ENCODE results near the gene ZNF385B. TPM values are rescaled to one million over a fixed set of nuclear protein-coding genes. Genes with fewer than 3 reads are reported as not detected.

The ZNF385B gene
- total RNA-seq, 4 donors from 2014 or later: 1.6 to 7.4 (median 3.9) TPM; not detected in 1

DNA sequence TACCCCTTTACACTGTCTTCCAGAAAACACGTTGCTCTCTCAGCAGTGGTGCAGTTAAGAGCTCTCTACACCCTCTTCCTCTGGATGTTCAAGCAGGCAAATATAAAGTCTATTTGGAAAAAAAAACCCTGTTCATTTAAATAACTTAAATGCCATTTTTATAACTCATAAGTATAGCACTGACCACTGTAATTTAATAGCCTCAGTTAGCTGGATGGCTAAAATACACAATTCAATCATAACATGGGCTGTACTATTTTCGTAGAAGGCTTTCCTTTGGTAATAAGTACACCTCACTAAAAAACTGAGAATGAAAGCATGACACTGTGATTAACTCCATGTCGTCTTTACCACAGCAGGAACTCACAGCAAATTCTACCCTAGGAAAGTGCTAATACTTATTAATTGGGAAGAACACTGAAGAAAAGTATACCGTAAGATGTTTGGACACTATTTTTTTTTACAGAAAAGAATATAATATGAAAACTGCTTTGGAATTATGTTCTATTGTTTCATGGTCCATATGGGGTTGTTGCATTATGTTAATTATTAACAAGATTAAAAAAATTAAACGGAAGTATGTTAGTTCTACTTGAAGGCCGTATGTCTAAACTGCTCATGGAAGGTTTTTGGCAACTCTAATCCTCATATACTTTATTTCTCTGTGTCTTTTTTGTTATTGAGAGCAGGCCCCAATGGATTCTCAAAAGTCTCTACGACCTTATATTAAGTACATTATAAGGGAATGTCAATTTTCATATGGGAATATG, 269.1 kb downstream of the ZNF385B start:
- TF ChIP-seq, protein P1, sequence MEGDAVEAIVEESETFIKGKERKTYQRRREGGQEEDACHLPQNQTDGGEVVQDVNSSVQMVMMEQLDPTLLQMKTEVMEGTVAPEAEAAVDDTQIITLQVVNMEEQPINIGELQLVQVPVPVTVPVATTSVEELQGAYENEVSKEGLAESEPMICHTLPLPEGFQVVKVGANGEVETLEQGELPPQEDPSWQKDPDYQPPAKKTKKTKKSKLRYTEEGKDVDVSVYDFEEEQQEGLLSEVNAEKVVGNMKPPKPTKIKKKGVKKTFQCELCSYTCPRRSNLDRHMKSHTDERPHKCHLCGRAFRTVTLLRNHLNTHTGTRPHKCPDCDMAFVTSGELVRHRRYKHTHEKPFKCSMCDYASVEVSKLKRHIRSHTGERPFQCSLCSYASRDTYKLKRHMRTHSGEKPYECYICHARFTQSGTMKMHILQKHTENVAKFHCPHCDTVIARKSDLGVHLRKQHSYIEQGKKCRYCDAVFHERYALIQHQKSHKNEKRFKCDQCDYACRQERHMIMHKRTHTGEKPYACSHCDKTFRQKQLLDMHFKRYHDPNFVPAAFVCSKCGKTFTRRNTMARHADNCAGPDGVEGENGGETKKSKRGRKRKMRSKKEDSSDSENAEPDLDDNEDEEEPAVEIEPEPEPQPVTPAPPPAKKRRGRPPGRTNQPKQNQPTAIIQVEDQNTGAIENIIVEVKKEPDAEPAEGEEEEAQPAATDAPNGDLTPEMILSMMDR (IDR thresholded peaks at IDR 0.05): no peak
- no peak for TF ChIP-seq POLR2A (IDR thresholded peaks at IDR 0.05)
- no peak for DNase-seq
- Histone ChIP-seq H3K27ac (no peak overlapping the region), H3K4me1 (no peaks in the 10 kb centered on the region), H3K9me3 (no peaks in the 10 kb centered on the region), H3K27me3 (no peaks in the 10 kb centered on the region), H3K36me3 (no peaks in the 10 kb centered on the region), H3K4me3 (no peak overlapping the region)

DNA sequence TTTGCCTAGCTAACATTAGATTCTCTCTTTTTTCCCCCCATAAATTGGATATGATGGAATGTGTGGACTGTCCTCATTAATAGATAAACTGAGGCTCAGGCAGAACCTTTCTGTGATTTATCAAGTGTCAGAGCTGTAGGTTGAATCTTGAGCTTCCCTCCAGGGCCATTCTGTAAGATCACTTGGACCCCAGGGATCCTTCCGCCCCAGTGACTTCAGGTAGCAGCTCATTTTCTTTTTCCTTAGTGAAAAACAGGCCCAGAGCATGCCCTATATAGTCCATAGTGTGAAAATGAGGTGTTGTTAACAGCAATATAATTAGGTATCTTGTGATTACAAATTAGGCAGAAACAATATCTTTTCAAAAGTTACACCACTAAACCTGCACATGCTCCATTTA, 269.7 kb downstream of the ZNF385B start:
- Histone ChIP-seq H3K4me1 (no peaks in the 10 kb centered on the region), H3K27me3 (no peaks in the 10 kb centered on the region), H3K9me3 (no peaks in the 10 kb centered on the region), H3K27ac (no peak overlapping the region), H3K4me3 (no peak overlapping the region), H3K36me3 (no peaks in the 10 kb centered on the region)
- TF ChIP-seq POLR2A (IDR thresholded peaks at IDR 0.05): no peak
- no peak for DNase-seq

DNA sequence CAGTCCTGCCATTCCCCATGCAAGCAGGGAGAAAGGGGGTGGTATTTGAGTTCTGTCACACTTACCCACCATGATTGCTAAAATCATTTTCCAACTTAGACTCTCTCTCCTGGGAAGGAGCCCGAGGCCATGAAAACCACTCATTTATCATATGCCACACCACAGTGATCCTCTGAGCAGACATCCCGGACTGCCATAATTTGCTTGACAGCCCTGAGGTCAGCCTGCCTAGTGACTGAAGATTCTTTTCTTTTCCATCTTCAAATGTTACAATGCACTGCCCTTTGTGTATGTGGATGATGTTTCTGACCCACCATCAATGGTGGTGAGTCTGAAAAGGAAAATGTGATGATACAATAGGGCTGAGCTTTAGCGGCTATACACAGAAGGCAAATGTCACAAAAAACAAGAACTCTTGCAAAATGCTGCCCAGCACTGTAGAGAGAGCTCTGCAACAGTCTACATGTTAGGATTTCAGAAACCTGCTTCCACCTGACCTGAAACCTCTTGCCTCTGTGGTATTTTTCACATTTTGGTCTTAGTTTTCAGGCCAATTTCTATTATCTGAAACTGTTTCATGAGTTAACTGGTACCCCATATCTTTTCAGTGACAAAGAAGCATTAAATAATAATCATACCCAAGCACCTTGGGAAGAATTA, 272.8 kb downstream of the ZNF385B start:
- DNase-seq: no peak
- Histone ChIP-seq H3K27ac (no peak overlapping the region), H3K9me3 (no peaks in the 10 kb centered on the region), H3K27me3 (no peaks in the 10 kb centered on the region), H3K4me3 (no peak overlapping the region), H3K4me1 (no peaks in the 10 kb centered on the region), H3K36me3 (no peaks in the 10 kb centered on the region)
- TF ChIP-seq, protein P1 (IDR thresholded peaks at IDR 0.05): no peak
- no peak for TF ChIP-seq POLR2A (IDR thresholded peaks at IDR 0.05)

DNA sequence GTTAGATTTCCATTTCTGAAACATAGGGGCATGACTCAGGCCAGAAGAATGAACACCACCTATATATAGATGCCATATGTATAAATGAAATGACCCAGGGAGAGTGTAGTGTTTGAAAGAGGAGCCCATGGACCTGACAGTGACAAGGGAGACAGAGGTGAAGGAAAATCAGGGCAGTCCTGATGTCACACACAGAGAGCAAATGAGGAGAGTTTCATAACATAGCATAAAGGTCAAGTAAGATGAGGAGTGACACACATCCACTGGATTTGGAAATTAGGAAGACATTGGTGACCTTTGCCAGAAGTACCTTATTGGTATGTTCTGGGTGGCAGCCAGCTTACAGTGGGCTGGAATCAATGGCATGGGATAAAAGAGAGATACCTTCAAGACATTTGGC, 276.7 kb downstream of the ZNF385B start:
- no peaks in the 10 kb centered on the region for H3K27me3 ChIP-seq
- H3K9me3 ChIP-seq: no peaks in the 10 kb centered on the region
- no peak overlapping the region for H3K27ac ChIP-seq
- no peaks in the 10 kb centered on the region for H3K4me1 ChIP-seq
- TF ChIP-seq POLR2A (IDR thresholded peaks at IDR 0.05): no peak
- TF ChIP-seq, protein P1 (IDR thresholded peaks at IDR 0.05): no peak
- H3K36me3 ChIP-seq: no peaks in the 10 kb centered on the region
- no peak overlapping the region for H3K4me3 ChIP-seq
- no peak for DNase-seq

DNA sequence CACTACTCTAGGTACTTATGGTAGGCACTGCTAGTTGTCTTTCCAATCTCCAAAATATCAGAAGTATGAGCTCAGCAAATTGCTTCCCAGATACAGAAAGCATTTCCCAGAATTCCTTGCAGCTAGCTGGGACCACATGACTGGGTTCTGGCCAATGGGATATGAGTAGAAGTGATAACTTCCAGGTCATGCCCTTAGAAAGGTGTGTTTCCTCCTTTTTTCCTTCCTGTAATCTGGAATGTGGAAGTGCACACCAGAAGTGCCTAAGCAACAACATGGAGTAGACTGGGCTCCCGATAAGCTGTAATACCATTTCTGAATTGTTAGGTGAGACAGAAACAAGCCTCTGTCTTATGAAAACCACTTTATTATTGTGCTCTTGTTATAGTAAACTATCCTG, 279.8 kb downstream of the ZNF385B start:
- no peaks in the 10 kb centered on the region for H3K9me3 ChIP-seq
- DNase-seq: no peak
- no peaks in the 10 kb centered on the region for H3K27me3 ChIP-seq
- H3K4me3 ChIP-seq: no peak overlapping the region
- H3K27ac ChIP-seq: no peak overlapping the region
- no peaks in the 10 kb centered on the region for H3K36me3 ChIP-seq
- TF ChIP-seq POLR2A (IDR thresholded peaks at IDR 0.05): no peak
- TF ChIP-seq, protein P1 (IDR thresholded peaks at IDR 0.05): no peak
- H3K4me1 ChIP-seq: no peaks in the 10 kb centered on the region

GRCh38 chr2:179580378-179581146, 280.9 kb downstream of the ZNF385B start:
- H3K27ac ChIP-seq: no peak overlapping the region

More at GRCh38 chr2:179580378-179581146, 280.9 kb downstream of the ZNF385B start:
- no peak overlapping the region for H3K4me3 ChIP-seq
- H3K9me3 ChIP-seq: no peaks in the 10 kb centered on the region
- no peaks in the 10 kb centered on the region for H3K36me3 ChIP-seq
- no peak for DNase-seq
- H3K27me3 ChIP-seq: no peaks in the 10 kb centered on the region
- H3K4me1 ChIP-seq: no peaks in the 10 kb centered on the region
- no peak for TF ChIP-seq POLR2A (IDR thresholded peaks at IDR 0.05)
- TF ChIP-seq, protein P1 (IDR thresholded peaks at IDR 0.05): no peak

Data from Peyer's patch (tissue), 4 donors.